K562 treated with DMSO at 1 percent for 24 hours (cell line): ENCODE measurements around the gene MBNL3. TPM values are rescaled to one million over a fixed set of nuclear protein-coding genes. Genes with fewer than 3 reads are reported as not detected.

Experiments
- total RNA-seq: library from RNA; unstranded; fragments of 300-600 nt; gene quantifications from 2 replicates; pipeline ENCODE4 v1.2.3, GENCODE V29; 2022; ENCODE audit warnings: low read depth; ENCODE audit not compliant: insufficient read depth

Gene MBNL3, protein sequence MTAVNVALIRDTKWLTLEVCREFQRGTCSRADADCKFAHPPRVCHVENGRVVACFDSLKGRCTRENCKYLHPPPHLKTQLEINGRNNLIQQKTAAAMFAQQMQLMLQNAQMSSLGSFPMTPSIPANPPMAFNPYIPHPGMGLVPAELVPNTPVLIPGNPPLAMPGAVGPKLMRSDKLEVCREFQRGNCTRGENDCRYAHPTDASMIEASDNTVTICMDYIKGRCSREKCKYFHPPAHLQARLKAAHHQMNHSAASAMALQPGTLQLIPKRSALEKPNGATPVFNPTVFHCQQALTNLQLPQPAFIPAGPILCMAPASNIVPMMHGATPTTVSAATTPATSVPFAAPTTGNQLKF
- 3.6 and 5.2 TPM in 2 replicates for total RNA-seq

DNA sequence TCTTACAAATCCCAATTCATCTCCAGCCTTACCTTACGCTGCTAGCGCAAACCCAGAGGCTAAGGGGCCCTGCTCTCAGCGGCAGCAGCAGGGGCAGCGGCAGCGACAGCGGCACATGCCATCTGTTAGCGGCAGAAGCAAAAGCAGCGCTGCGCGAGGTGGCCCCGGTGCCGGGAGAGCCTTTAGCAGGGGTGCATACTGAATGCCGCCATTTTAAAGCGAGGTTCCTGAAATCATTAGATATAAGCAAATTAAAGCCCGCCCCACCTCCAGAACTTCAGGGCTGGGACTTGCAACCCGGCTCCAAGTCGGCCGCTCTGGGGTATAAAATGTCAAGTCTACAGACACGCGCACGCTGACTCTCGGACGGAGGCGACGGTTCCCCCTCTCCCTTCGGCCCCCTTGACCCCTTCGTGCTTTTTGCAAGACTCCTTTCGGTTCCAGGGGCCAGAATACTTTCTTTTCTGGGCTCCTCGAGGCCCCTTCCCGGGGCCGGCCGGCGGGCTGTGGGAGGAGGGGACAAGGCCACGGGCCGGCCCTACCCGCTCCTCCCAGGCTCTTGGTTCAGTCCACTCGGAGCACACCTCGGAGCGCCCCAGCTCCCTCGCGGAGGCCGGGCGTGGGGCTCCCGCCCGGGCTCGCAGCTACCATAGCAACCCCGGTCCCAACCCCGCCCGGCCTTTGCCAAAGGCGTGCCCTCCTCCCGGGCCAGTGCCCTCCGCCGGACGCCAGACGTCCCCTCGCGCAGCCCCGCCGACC lies at the start of gene MBNL3:
MBNL3 (minus strand) TSS at position 220 of the 759 bp plus-strand sequence. CDS start 49,427 bp downstream, outside the sequence.

